Endothelial cell of umbilical vein (primary cell): Measurements from ENCODE around the gene PITPNB. TPM values are rescaled to one million over a fixed set of nuclear protein-coding genes. Genes with fewer than 3 reads are reported as not detected.

ENCODE experiments used
- BruUV-seq: library from RNA; stranded (reverse); fragments of 400-500 nt; replicated peaks from 2 replicates; lab custom pipeline; 2021; lab: Mats Ljungman, UMichigan
- CTCF ChIA-PET: fragments of 300-600, 350-600 bp; sonication (Branson Sonifier 250); formaldehyde crosslinking; loops from one replicate; lab custom pipeline; 2021; ENCODE audit warnings: antibody characterized with exemption, inconsistent platforms; lab: Charles Lee
- POLR2A ChIA-PET: fragments of 300-600, 350-600 bp; sonication (Branson Sonifier 250); formaldehyde crosslinking; loops from one replicate; lab custom pipeline; 2021; ENCODE audit warnings: antibody characterized with exemption, inconsistent platforms; lab: Charles Lee
- DNase-seq: peaks from one replicate; pipeline ENCODE4 v3.0.0-alpha.2; 2011; ENCODE audit warnings: low read depth, low spot score
- FAIRE-seq: peaks from 2 replicates; lab custom pipeline; 2011; peaks lifted over from hg19 to GRCh38; lab: Jason Lieb, UNC
- H2AFZ ChIP-seq: 2 replicates; pipeline ENCODE4 v1.6.0; 2012; ENCODE audit warnings: low read depth, low read length, control low read depth, inconsistent platforms
- H3K27ac ChIP-seq: 2 replicates; pipeline ENCODE4 v1.5.1; 2011; ENCODE audit warnings: low read depth, mild to moderate bottlenecking, control low read depth, low read length, moderate library complexity; ENCODE audit not compliant: insufficient read depth
- H3K27me3 ChIP-seq, 2 experiments: 2 replicates each; pipeline versions ENCODE4 v1.6.0 to v1.6.1; 2011; ENCODE audit warnings: low read length in 2 of 2, mixed read lengths in 1 of 2; ENCODE audit not compliant: control insufficient read depth in 2 of 2, insufficient read depth in 2 of 2
- H3K36me3 ChIP-seq, 2 experiments: 2 replicates in 1 of 2; 3 replicates in 1 of 2; pipeline ENCODE4 v1.5.1; 2011; ENCODE audit warnings: low read length in 2 of 2, mild to moderate bottlenecking in 1 of 2, moderate library complexity in 1 of 2; ENCODE audit not compliant: control insufficient read depth in 2 of 2, insufficient read depth in 2 of 2; ENCODE audit errors: extremely low read depth in 1 of 2
- H3K4me1 ChIP-seq: 3 replicates; pipeline ENCODE4 v1.5.1; 2011; ENCODE audit warnings: mild to moderate bottlenecking, low read length; ENCODE audit not compliant: control insufficient read depth, insufficient read depth; ENCODE audit errors: extremely low read depth
- H3K4me2 ChIP-seq: 2 replicates; pipeline ENCODE4 v1.6.1; 2011; ENCODE audit warnings: low read length, control low read depth, mixed read lengths; ENCODE audit not compliant: insufficient read depth
- H3K4me3 ChIP-seq, 3 experiments: fragments of 200-600 bp in 1 of 3; sonication (generic), shearing (Covaris generic) in 1 of 3; replicated peaks in 1 of 3; 2 replicates each; pipeline ENCODE4 v1.5.1; 2011 to 2016; ENCODE audit warnings: control low read depth in 3 of 3, low read length in 3 of 3, mild to moderate bottlenecking in 2 of 3, inconsistent platforms in 1 of 3, low read depth in 1 of 3, moderate library complexity in 1 of 3; ENCODE audit not compliant: insufficient read depth in 1 of 3
- H3K79me2 ChIP-seq: 2 replicates; pipeline ENCODE4 v1.6.0; 2012; ENCODE audit warnings: low read length, inconsistent platforms; ENCODE audit not compliant: control insufficient read depth, insufficient read depth
- H3K9ac ChIP-seq: replicated peaks from 2 replicates; pipeline ENCODE3; 2011; ENCODE audit warnings: low read length, control low read depth; ENCODE audit not compliant: insufficient read depth; ENCODE audit errors: extremely low read depth
- H3K9me1 ChIP-seq: replicated peaks from 3 replicates; pipeline ENCODE4 v1.6.0; 2011; ENCODE audit warnings: mild to moderate bottlenecking, low read length; ENCODE audit not compliant: control insufficient read depth, insufficient read depth; ENCODE audit errors: extremely low read depth
- H3K9me3 ChIP-seq: replicated peaks from 2 replicates; pipeline ENCODE4 v1.5.1; 2012; ENCODE audit warnings: low read length, inconsistent platforms; ENCODE audit not compliant: control insufficient read depth, insufficient read depth
- H4K20me1 ChIP-seq: replicated peaks from 2 replicates; pipeline ENCODE3; 2011; ENCODE audit warnings: mild to moderate bottlenecking, low read length; ENCODE audit not compliant: control insufficient read depth, insufficient read depth; ENCODE audit errors: extremely low read depth
- CTCF ChIP-seq, 2 donors: IDR thresholded peaks; 1 replicate in 1 of 2; 2 replicates in 1 of 2; pipeline ENCODE4 v1.5.1; 2011; ENCODE audit warnings: low read length in 2 of 2, mild to moderate bottlenecking in 2 of 2, moderate library complexity in 2 of 2, control low read depth in 1 of 2, inconsistent platforms in 1 of 2, low read depth in 1 of 2; ENCODE audit not compliant: insufficient read depth in 1 of 2; ENCODE audit errors: extremely low read depth in 1 of 2
- EZH2 ChIP-seq: IDR thresholded peaks from 2 replicates; pipeline ENCODE4 v1.6.1; 2012; ENCODE audit warnings: borderline replicate concordance, low read depth, mild to moderate bottlenecking, moderate library complexity, low read length, inconsistent platforms; ENCODE audit not compliant: severe bottlenecking
- FOS ChIP-seq: IDR thresholded peaks from 2 replicates; pipeline ENCODE4 v1.6.1; 2011; ENCODE audit warnings: mild to moderate bottlenecking, low read length, moderate library complexity, borderline replicate concordance; ENCODE audit not compliant: insufficient read depth
- GATA2 ChIP-seq: IDR thresholded peaks from 2 replicates; pipeline ENCODE4 v1.7.0; 2011; ENCODE audit warnings: low read depth, mild to moderate bottlenecking, moderate library complexity, mixed read lengths, low read length; ENCODE audit not compliant: insufficient read length, insufficient read depth
- JUN ChIP-seq: IDR thresholded peaks from 2 replicates; pipeline ENCODE4 v1.6.1; 2011; ENCODE audit warnings: borderline replicate concordance, low read depth; ENCODE audit not compliant: insufficient read length, insufficient read depth
- MAX ChIP-seq: IDR thresholded peaks from 2 replicates; pipeline ENCODE4 v1.6.1; 2011; ENCODE audit not compliant: insufficient read depth, insufficient read length
- MYC ChIP-seq: IDR thresholded peaks from one replicate; pipeline ENCODE4 v1.6.1; 2011; ENCODE audit warnings: mild to moderate bottlenecking, low read depth, low read length
- POLR2A ChIP-seq: IDR thresholded peaks from 2 replicates; pipeline ENCODE4 v1.6.1; 2012; ENCODE audit warnings: low read depth, mild to moderate bottlenecking, control low read depth, low read length
- POLR2AphosphoS5 ChIP-seq: IDR thresholded peaks from 2 replicates; pipeline ENCODE4 v1.6.1; 2012; ENCODE audit warnings: low read depth, mild to moderate bottlenecking, control low read depth, low read length, moderate library complexity; ENCODE audit not compliant: insufficient read depth
- dilution Hi-C: fragments of 300-500 bp; cut with MboI; formaldehyde crosslinking; loops from one replicate; pipeline ENCODE4 v1.15.0; 2019; ENCODE audit warnings: low sequenced_read_pairs; ENCODE audit not compliant: extremely low pct_ligation_motif_present
- intact Hi-C: fragments of 100-400 bp; cut with micrococcal nuclease; formaldehyde crosslinking; loops from one replicate; pipeline ENCODE4 v1.10.0; 2022
- polyA plus RNA-seq, 4 experiments: library from polyadenylated mRNA; depleted of rRNA in 3 of 4; stranded (reverse) in 3 of 4; unstranded in 1 of 4; fragments of >200 nt; gene quantifications; 2 replicates each; pipeline versions ENCODE4 v1.2.1 to v1.2.3, GENCODE V29; 2011 to 2012; ENCODE audit warnings: missing spikeins in 1 of 4
- total RNA-seq: library from RNA; stranded (reverse); gene quantifications from 2 replicates; pipeline ENCODE4 v1.2.3, GENCODE V29; 2021

Gene PITPNB
- total and polyA plus RNA-seq, 2 donors (not counting 3 experiments of a cell fraction or from before 2014, with no cell fraction given), result 29.7 to 108 TPM

GRCh38 chr22:27816552-27816951 lies 102.5 kb downstream of the PITPNB start:
- H3K27ac ChIP-seq, result no peak overlapping the region
- H3K9me3 ChIP-seq, result no peaks in the 10 kb centered on the region
- H3K79me2 ChIP-seq, result no peaks in the 10 kb centered on the region
- no TSS peak for BruUV-seq
- H3K4me1 ChIP-seq, result no peaks in the 10 kb centered on the region
- CTCF ChIA-PET, result interaction anchor here (0.6 kb wide), 1 partner anchor 965 kb away, joined by 5 read pairs; no protein-coding TSS in a partner anchor
- FAIRE-seq (no peak), DNase-seq (no peak)
- intact Hi-C loops, result no loop called here
- H2AFZ ChIP-seq, result no peak overlapping the region
- H3K9ac ChIP-seq, result no peak overlapping the region
- H4K20me1 ChIP-seq, result no peaks in the 10 kb centered on the region
- no peak overlapping the region for H3K4me3 ChIP-seq
- POLR2A ChIA-PET, result no interaction called here
- TF ChIP-seq CTCF (IDR thresholded peaks at IDR 0.05; ENCODE audit: extremely low read depth in 1 of 2, insufficient read depth in 1 of 2, low read depth in 1 of 2, low read length in 2 of 2), result no peak
- TF ChIP-seq EZH2, result no peak
- no peak for TF ChIP-seq MYC
- TF ChIP-seq MAX, result no peak
- TF ChIP-seq POLR2AphosphoS5, result no peak
- no peak for TF ChIP-seq JUN
- TF ChIP-seq GATA2, result no peak
- TF ChIP-seq POLR2A, result no peak
- no peak for TF ChIP-seq FOS
- H3K4me2 ChIP-seq, result no peak overlapping the region
- H3K9me1 ChIP-seq, result no peaks in the 10 kb centered on the region
- dilution Hi-C loops, result no loop called here
- no peaks in the 10 kb centered on the region for H3K36me3 ChIP-seq
- peaks cover 0 to 2% of the 10 kb centered on the region in 2 experiments for H3K27me3 ChIP-seq
